ENCODE data around the gene GATAD2A.

- TF ChIP-seq POLR2AphosphoS5 (IDR thresholded peaks at IDR 0.05) (no peak), POLR2A (IDR thresholded peaks at IDR 0.05) (no peak), CTCF (IDR thresholded peaks at IDR 0.05) (no peak)
Observed at GRCh38 chr19:19382118-19382517, 23.4 kb upstream of the GATAD2A start.

Measured in stomach (tissue), 4 donors.